IMR-90 (cell line): ENCODE measurements around the gene MMUT. TPM values are rescaled to one million over a fixed set of nuclear protein-coding genes. Genes with fewer than 3 reads are reported as not detected.
A peak's percentile ranks its signal among the peaks of the same experiment; 100 is the strongest.

Source experiments
- ATAC-seq: fragments of 200-7000 bp; cut with Tn5 transposase; 2 replicates; pipeline ENCODE4 v1.9.1; 2020; ENCODE audit warnings: low read depth, mild to moderate bottlenecking, moderate library complexity
- BruUV-seq: library from RNA; stranded (reverse); fragments of 400-500 nt; replicated peaks from 2 replicates; lab custom pipeline; 2021; lab: Mats Ljungman, UMichigan
- CTCF ChIA-PET: fragments of 300-600 bp; formaldehyde crosslinking; extraction: SDS; loops from one replicate; lab custom pipeline; 2021; ENCODE audit warnings: antibody characterized with exemption; lab: Yijun Ruan, JAX
- POLR2A ChIA-PET: fragments of 300-600 bp; sonication (Branson Sonifier 250); formaldehyde crosslinking; loops from one replicate; lab custom pipeline; 2022; ENCODE audit warnings: antibody characterized with exemption; ENCODE audit not compliant: unreplicated experiment; lab: Charles Lee
- DNase-seq: peaks from one replicate; pipeline ENCODE4 v3.0.0; 2013
- H2AFZ ChIP-seq: replicated peaks from 2 replicates; pipeline ENCODE3; 2013; ENCODE audit warnings: low read length, mild to moderate bottlenecking; ENCODE audit not compliant: poor library complexity
- H2AK5ac ChIP-seq: 2 replicates; pipeline ENCODE4 v1.6.1; 2013; ENCODE audit warnings: low read depth, low read length, inconsistent platforms
- H2AK9ac ChIP-seq: replicated peaks from 2 replicates; pipeline ENCODE3; 2013; ENCODE audit warnings: mild to moderate bottlenecking, low read depth, low read length, moderate library complexity; ENCODE audit not compliant: poor library complexity
- H2BK120ac ChIP-seq: 2 replicates; pipeline ENCODE4 v1.6.1; 2013; ENCODE audit warnings: low read depth, low read length, inconsistent platforms
- H2BK15ac ChIP-seq: 3 replicates; pipeline ENCODE4 v1.6.1; 2013; ENCODE audit warnings: low read depth, low read length, inconsistent platforms
- H2BK20ac ChIP-seq: 2 replicates; pipeline ENCODE4 v1.6.1; 2013; ENCODE audit warnings: low read depth, mild to moderate bottlenecking, inconsistent platforms, low read length, moderate library complexity
- H2BK5ac ChIP-seq: 2 replicates; pipeline ENCODE4 v1.6.1; 2013; ENCODE audit warnings: mild to moderate bottlenecking, low read depth, low read length, inconsistent platforms; ENCODE audit not compliant: poor library complexity, severe bottlenecking
- H3K14ac ChIP-seq: replicated peaks from 2 replicates; pipeline ENCODE4 v1.6.1; 2013; ENCODE audit warnings: low read depth, low read length, inconsistent platforms
- H3K18ac ChIP-seq: 2 replicates; pipeline ENCODE4 v1.6.1; 2013; ENCODE audit warnings: low read depth, low read length, control low read depth
- H3K23ac ChIP-seq: 2 replicates; pipeline ENCODE4 v1.6.1; 2013; ENCODE audit warnings: low read depth, low read length, inconsistent platforms
- H3K27ac ChIP-seq: 2 replicates; pipeline ENCODE4 v1.5.1; 2013; ENCODE audit warnings: mild to moderate bottlenecking, control low read depth, low read length; ENCODE audit not compliant: insufficient read depth
- H3K27me3 ChIP-seq: 2 replicates; pipeline ENCODE4 v1.6.1; 2013; ENCODE audit warnings: low read length; ENCODE audit not compliant: control insufficient read depth, insufficient read depth
- H3K36me3 ChIP-seq: 2 replicates; pipeline ENCODE4 v1.6.1; 2013; ENCODE audit warnings: low read length, mixed read lengths; ENCODE audit not compliant: control insufficient read depth, insufficient read depth
- H3K4ac ChIP-seq: 2 replicates; pipeline ENCODE4 v1.6.1; 2013; ENCODE audit warnings: low read depth, low read length, inconsistent platforms
- H3K4me1 ChIP-seq: 2 replicates; pipeline ENCODE4 v1.6.1; 2013; ENCODE audit warnings: low read length, mixed read lengths; ENCODE audit not compliant: control insufficient read depth, insufficient read depth
- H3K4me2 ChIP-seq: 2 replicates; pipeline ENCODE4 v1.6.1; 2013; ENCODE audit warnings: low read depth, mild to moderate bottlenecking, control low read depth, low read length, moderate library complexity
- H3K4me3 ChIP-seq: 2 replicates; pipeline ENCODE4 v1.5.1; 2013; ENCODE audit warnings: low read depth, mild to moderate bottlenecking, control low read depth, low read length, moderate library complexity; ENCODE audit not compliant: insufficient read depth
- H3K56ac ChIP-seq: 2 replicates; pipeline ENCODE4 v1.6.1; 2013; ENCODE audit warnings: low read length, inconsistent platforms; ENCODE audit not compliant: insufficient read depth; ENCODE audit errors: extremely low read depth
- H3K79me1 ChIP-seq, 2 experiments: 2 replicates each; pipeline ENCODE4 v1.6.1; 2013; ENCODE audit warnings: low read length in 2 of 2, inconsistent platforms in 1 of 2, low read depth in 1 of 2
- H3K9ac ChIP-seq: 2 replicates; pipeline ENCODE4 v1.6.1; 2013; ENCODE audit warnings: low read depth, low read length, control low read depth
- H3K9me1 ChIP-seq: 2 replicates; pipeline ENCODE4 v1.6.1; 2013; ENCODE audit warnings: low read length, inconsistent platforms; ENCODE audit not compliant: insufficient read depth
- H3K9me3 ChIP-seq: 2 replicates; pipeline ENCODE4 v1.6.1; 2013; ENCODE audit warnings: low read length; ENCODE audit not compliant: control insufficient read depth, insufficient read depth
- H4K20me1 ChIP-seq: 2 replicates; pipeline ENCODE4 v1.6.1; 2013; ENCODE audit warnings: low read length, inconsistent platforms; ENCODE audit not compliant: insufficient read depth
- H4K5ac ChIP-seq: 2 replicates; pipeline ENCODE4 v1.6.1; 2013; ENCODE audit warnings: mild to moderate bottlenecking, low read depth, low read length, control low read depth
- H4K8ac ChIP-seq, 2 experiments: 2 replicates each; pipeline ENCODE4 v1.6.1; 2013; ENCODE audit warnings: low read depth in 2 of 2, low read length in 2 of 2, control low read depth in 1 of 2, inconsistent platforms in 1 of 2
- H4K91ac ChIP-seq: 2 replicates; pipeline ENCODE4 v1.6.1; 2013; ENCODE audit warnings: low read depth, low read length, inconsistent platforms; ENCODE audit not compliant: insufficient read depth
- CEBPB ChIP-seq: IDR thresholded peaks from 2 replicates; pipeline ENCODE4 v1.6.1; 2012; ENCODE audit warnings: low read depth, low read length, improper control_type of control experiment
- CHD1 ChIP-seq: IDR thresholded peaks from 2 replicates; pipeline ENCODE4 v1.6.1; 2012; ENCODE audit warnings: low read depth, low read length, improper control_type of control experiment
- FOS ChIP-seq: fragments of 150-350 bp; IDR thresholded peaks from 2 replicates; pipeline ENCODE4 v1.6.1; 2016; ENCODE audit warnings: low read depth, low read length
- MAZ ChIP-seq: IDR thresholded peaks from 2 replicates; pipeline ENCODE4 v1.6.1; 2012; ENCODE audit warnings: low read depth, mild to moderate bottlenecking, low read length, improper control_type of control experiment, moderate library complexity, borderline replicate concordance
- WGBS, 2 experiments: methylation state at CpG; one replicate each; pipeline versions ENCODE4 v1.1.5 to v1.1.7; 2013; ENCODE audit warnings: missing lambda C conversion rate in 2 of 2; ENCODE audit not compliant: insufficient read length in 1 of 2; ENCODE audit errors: extremely low coverage in 2 of 2; 5-methylcytosine and 5-hydroxymethylcytosine counted together
- dilution Hi-C: fragments of 300-500 bp; cut with HindIII; formaldehyde crosslinking; loops from one replicate; pipeline ENCODE4 v1.14.3; 2018; ENCODE audit warnings: low sequenced_read_pairs; ENCODE audit not compliant: unreplicated experiment
- in situ Hi-C: fragments of 300-500 bp; cut with MboI; formaldehyde crosslinking; loops from 3 replicates; pipeline ENCODE4 v1.14.3; 2019; ENCODE audit warnings: low sequenced_read_pairs, inconsistent platforms, mixed read lengths
- intact Hi-C: fragments of 100-400 bp; cut with micrococcal nuclease; formaldehyde crosslinking; loops from 2 replicates; pipeline ENCODE4 v1.10.0; 2022
- polyA plus RNA-seq, 3 experiments: library from polyadenylated mRNA; depleted of rRNA; stranded (reverse); fragments of >200 nt; gene quantifications; 2 replicates each; pipeline ENCODE4 v1.2.3, GENCODE V29; 2012; ENCODE audit warnings: low replicate concordance in 1 of 3
- total RNA-seq: library from RNA; depleted of rRNA; stranded (reverse); fragments of >200 nt; gene quantifications from 2 replicates; pipeline ENCODE4 v1.2.3, GENCODE V29; 2012; rRNA removed

MMUT gene
- total and polyA plus RNA-seq, 2 of the 4 experiments (the other 2 are of a cell fraction): 10.6 to 11.7 TPM

GRCh38 chr6:49384904-49385303 lies 78.1 kb downstream of the MMUT start:
- H3K14ac ChIP-seq: no peak overlapping the region
- intact Hi-C loops (no loop called here), in situ Hi-C loops (no loop called here), dilution Hi-C loops (no loop called here)
- no peaks in the 10 kb centered on the region for H3K27me3 ChIP-seq
- H4K8ac ChIP-seq: no peak overlapping the region
- no peak overlapping the region for H3K23ac ChIP-seq
- no peak for DNase-seq
- no peaks in the 10 kb centered on the region for H3K36me3 ChIP-seq
- H3K4ac ChIP-seq: no peak overlapping the region
- H3K56ac ChIP-seq: no peak overlapping the region
- H2AFZ ChIP-seq: no peak overlapping the region
- H3K9me3 ChIP-seq: no peaks in the 10 kb centered on the region
- no peak overlapping the region for H3K9ac ChIP-seq
- no peak overlapping the region for H2AK9ac ChIP-seq
- H2BK15ac ChIP-seq: no peak overlapping the region
- ChIA-PET POLR2A (no interaction called here), CTCF (no interaction called here)
- H4K20me1 ChIP-seq: no peaks in the 10 kb centered on the region
- H4K5ac ChIP-seq: no peak overlapping the region
- no TSS peak for BruUV-seq
- no peaks in the 10 kb centered on the region for H3K4me1 ChIP-seq
- H3K27ac ChIP-seq: no peak overlapping the region
- no peak overlapping the region for H4K91ac ChIP-seq
- H2AK5ac ChIP-seq: no peak overlapping the region
- WGBS, 2 experiments: no CpG with 5 or more reads among the region's 2 CpGs
- H3K4me3 ChIP-seq: no peak overlapping the region
- TF ChIP-seq CHD1 (no peak), CEBPB (peak; percentile 40; the same call in 1 of the 2 replicates), MAZ (no peak), FOS (no peak)
- no peak for ATAC-seq
- H3K18ac ChIP-seq: no peak overlapping the region
- H3K9me1 ChIP-seq: no peaks in the 10 kb centered on the region
- no peaks in the 10 kb centered on the region for H3K79me1 ChIP-seq
- H3K4me2 ChIP-seq: no peak overlapping the region
- no peak overlapping the region for H2BK120ac ChIP-seq
- no peak overlapping the region for H2BK20ac ChIP-seq
- no peak overlapping the region for H2BK5ac ChIP-seq

Other genes starting within 250 kb of the MMUT start
- 2.2 and 5.8 TPM in 2 replicates for gene CENPQ, start 117 bp upstream of the MMUT start, total RNA-seq
- gene CENPQ, start 117 bp upstream of the MMUT start, polyA plus RNA-seq (2012; rRNA removed): 3.2 and 3.7 TPM in 2 replicates
- gene GLYATL3, start 36.7 kb upstream of the MMUT start, total RNA-seq: not detected in 2 replicates
- not detected in 2 replicates for gene GLYATL3, start 36.7 kb upstream of the MMUT start, polyA plus RNA-seq (2012; rRNA removed)
- not detected in 2 replicates for gene C6orf141, start 87.4 kb upstream of the MMUT start, total RNA-seq
- not detected in 2 replicates for gene C6orf141, start 87.4 kb upstream of the MMUT start, polyA plus RNA-seq (2012; rRNA removed)
- not detected in 2 replicates for gene RHAG, start 173.6 kb upstream of the MMUT start, total RNA-seq
- not detected in 2 replicates for gene RHAG, start 173.6 kb upstream of the MMUT start, polyA plus RNA-seq (2012; rRNA removed)